ENCODE data around the gene STRIT1.

DNA sequence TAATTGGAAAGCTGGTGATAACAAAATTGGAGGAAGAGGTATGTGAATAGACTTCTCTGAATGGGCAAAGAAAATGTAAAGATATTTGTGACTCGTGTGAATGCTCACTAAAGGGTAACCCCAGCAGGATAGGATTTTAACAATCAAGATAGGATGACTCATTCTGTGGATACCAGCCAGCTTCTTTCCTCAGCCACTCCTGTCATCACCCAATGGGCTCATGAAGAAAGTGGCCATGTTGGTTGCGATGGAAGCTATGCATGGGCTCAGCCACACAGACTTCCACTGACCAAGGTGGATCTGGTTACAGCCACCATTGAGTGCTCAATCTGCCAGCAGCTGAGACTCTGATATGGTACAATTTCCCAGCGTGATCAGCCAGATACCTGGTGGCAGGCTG, 40.9 kb downstream of the STRIT1 start:
- TF ChIP-seq, protein P1, sequence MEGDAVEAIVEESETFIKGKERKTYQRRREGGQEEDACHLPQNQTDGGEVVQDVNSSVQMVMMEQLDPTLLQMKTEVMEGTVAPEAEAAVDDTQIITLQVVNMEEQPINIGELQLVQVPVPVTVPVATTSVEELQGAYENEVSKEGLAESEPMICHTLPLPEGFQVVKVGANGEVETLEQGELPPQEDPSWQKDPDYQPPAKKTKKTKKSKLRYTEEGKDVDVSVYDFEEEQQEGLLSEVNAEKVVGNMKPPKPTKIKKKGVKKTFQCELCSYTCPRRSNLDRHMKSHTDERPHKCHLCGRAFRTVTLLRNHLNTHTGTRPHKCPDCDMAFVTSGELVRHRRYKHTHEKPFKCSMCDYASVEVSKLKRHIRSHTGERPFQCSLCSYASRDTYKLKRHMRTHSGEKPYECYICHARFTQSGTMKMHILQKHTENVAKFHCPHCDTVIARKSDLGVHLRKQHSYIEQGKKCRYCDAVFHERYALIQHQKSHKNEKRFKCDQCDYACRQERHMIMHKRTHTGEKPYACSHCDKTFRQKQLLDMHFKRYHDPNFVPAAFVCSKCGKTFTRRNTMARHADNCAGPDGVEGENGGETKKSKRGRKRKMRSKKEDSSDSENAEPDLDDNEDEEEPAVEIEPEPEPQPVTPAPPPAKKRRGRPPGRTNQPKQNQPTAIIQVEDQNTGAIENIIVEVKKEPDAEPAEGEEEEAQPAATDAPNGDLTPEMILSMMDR (conservative IDR thresholded peaks at IDR 0.05 in 1 of 2, IDR thresholded peaks at IDR 0.05 in 1 of 2; ENCODE audit: low read depth in 1 of 2, low read length in 2 of 2), result no peak
- TF ChIP-seq EZH2 (IDR thresholded peaks at IDR 0.05; ENCODE audit: low read length, missing control alignments), result no peak

All from fibroblast of lung (primary cell).